Activated naive CD4-positive, alpha-beta T cell treated with Interleukin-2 at 50 U/mL for 16 hours (primary cell): ENCODE data around the gene TMEM37.

ENCODE experiments used
- DNase-seq: peaks from one replicate; pipeline ENCODE4 v3.0.0-alpha.2; 2020

The TMEM37 gene

GRCh38 chr2:119481501-119482455, 50.1 kb downstream of the TMEM37 start:
- DNase-seq, result no peak

- no peak for DNase-seq
Observed at GRCh38 chr2:119482481-119483394, 51.1 kb downstream of the TMEM37 start.

GRCh38 chr2:119483395-119483753, 51.7 kb downstream of the TMEM37 start:
- no peak for DNase-seq

DNA sequence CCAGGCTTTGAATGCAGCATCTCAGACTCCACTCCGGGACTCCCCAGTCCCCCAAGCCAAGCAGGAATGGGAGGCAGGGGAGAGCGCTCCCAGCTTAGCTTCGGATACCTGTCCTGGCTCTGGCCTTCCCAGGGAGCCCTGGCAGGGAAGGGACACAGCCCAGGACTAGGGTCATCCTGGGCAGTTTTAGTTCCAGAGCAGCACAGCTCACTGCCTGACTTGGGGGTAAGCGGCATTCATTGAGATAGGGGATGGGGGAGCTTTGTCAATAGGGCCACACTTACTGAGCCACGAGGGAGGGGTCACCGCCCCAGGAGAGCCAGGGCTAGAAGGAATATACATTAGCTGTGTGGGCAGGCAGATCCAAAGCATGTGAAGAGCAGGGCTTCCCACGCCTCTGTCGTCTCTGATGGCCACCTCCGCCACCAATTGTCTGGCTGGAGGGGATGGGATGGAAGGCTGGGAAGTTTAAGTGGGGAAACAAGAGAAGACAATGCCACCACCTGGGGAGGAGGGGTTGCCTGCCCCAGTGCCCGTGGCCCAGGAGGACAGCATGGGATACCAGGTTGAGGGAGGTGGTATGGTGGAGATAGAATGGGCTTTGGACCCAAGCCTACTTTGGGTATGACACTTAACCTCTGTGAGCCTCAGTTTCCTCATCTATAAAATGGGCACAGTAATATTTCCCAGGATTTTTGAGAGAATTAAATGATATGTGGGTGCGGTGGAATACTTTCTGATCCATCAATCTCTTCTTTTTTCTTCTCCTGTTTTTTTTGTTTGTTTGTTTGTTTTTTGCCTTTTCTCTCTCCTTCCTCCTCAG, 52.5 kb downstream of the TMEM37 start:
- DNase-seq, result no peak

DNA sequence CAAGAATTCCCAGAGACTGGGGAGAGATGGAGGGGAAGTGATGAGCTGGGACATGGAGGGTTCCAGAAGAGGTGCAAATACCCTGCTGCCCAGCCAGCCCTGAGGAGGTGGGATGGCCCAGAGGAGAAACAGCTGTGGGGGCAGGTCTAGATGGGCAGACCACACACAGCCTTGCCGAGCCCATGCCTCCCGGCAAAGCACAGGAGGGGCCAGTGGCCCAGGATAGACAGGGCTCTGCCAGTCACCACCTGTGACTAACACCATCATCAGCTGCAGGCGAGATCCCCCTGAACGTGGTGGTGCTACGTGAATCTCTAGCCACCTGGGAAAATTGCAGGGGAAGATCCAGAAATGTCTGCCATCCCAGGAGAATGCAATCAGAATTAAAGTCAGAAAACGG, 53.2 kb downstream of the TMEM37 start:
- DNase-seq, result no peak

DNA sequence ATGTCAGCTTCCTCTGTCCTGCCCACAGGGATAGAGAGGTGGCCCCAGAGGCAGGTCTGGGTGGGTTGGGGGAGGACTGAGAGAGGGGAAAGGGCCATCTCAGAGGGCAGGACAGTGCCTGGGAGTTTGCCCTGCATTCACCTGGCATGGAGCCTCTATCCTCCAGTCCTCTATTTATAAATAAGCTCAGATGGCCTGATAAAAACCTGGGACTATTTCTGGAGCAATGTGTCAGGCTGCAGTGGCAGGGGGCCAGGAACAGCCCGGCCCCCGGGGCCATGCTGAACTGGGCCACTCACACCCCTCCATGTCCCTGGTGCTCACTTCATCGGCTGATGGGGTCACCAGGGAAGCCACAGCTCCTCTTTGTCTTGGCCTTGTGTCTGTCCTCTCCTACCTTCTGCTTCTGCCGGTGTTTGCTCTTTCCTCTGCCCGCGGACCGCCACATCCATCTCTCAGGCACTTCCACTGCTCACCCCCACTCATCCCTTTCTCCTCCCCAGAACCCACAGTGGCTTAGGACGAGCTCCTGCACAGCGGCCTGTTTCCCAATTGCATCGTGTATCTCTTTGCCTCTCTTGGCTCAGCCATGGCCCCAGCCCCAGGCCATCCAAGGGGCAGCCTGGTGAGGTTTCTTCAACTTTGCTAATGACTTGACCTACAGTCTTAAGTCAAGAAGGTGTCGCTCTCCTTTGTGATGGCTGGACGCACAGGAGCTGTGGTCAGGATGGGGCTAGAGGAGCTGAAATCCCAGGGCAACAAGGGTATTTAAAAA, 53.9 kb downstream of the TMEM37 start:
- no peak for DNase-seq

- DNase-seq, result no peak
Observed at GRCh38 chr2:119486196-119486827, 54.7 kb downstream of the TMEM37 start.

GRCh38 chr2:119486886-119487285, 55.2 kb downstream of the TMEM37 start:
- DNase-seq, result no peak

GRCh38 chr2:119487434-119488244, 56.0 kb downstream of the TMEM37 start:
- DNase-seq, result no peak
